Subcutaneous abdominal adipose tissue (tissue), 5 donors: ENCODE measurements around the gene ZNF397.

Experiments
- H3K27ac ChIP-seq: one replicate; pipeline ENCODE4 v1.7.0; 2013; ENCODE audit warnings: low read depth, mild to moderate bottlenecking, inconsistent platforms, low read length, moderate library complexity
- H3K27me3 ChIP-seq, 5 donors: one replicate each; pipeline ENCODE4 v1.7.0; 2013; ENCODE audit warnings: low read length in 5 of 5, inconsistent platforms in 1 of 5; ENCODE audit not compliant: control insufficient read depth in 5 of 5, insufficient read depth in 4 of 5
- H3K36me3 ChIP-seq, 5 donors: one replicate each; pipeline ENCODE4 v1.7.0; 2013; ENCODE audit warnings: low read length in 5 of 5; ENCODE audit not compliant: control insufficient read depth in 5 of 5, insufficient read depth in 5 of 5
- H3K4me1 ChIP-seq, 5 donors: one replicate each; pipeline ENCODE4 v1.7.0; 2013; ENCODE audit warnings: low read length in 5 of 5, mild to moderate bottlenecking in 3 of 5, moderate library complexity in 1 of 5; ENCODE audit not compliant: control insufficient read depth in 5 of 5, insufficient read depth in 5 of 5
- H3K4me3 ChIP-seq, 5 donors: one replicate each; pipeline ENCODE4 v1.7.0; 2013; ENCODE audit warnings: low read length in 5 of 5, low read depth in 1 of 5
- H3K9ac ChIP-seq, 5 donors: one replicate each; pipeline ENCODE4 v1.7.0; 2013; ENCODE audit warnings: low read length in 5 of 5, mild to moderate bottlenecking in 4 of 5, moderate library complexity in 3 of 5
- H3K9me3 ChIP-seq, 5 donors: one replicate each; pipeline ENCODE4 v1.7.0; 2013; ENCODE audit warnings: low read length in 5 of 5; ENCODE audit not compliant: control insufficient read depth in 5 of 5
- donor health status: healthy.
- donor health status: healthy.
- donor health status: healthy.
- donor health status: healthy.
- donor health status: healthy.

ZNF397 gene

DNA sequence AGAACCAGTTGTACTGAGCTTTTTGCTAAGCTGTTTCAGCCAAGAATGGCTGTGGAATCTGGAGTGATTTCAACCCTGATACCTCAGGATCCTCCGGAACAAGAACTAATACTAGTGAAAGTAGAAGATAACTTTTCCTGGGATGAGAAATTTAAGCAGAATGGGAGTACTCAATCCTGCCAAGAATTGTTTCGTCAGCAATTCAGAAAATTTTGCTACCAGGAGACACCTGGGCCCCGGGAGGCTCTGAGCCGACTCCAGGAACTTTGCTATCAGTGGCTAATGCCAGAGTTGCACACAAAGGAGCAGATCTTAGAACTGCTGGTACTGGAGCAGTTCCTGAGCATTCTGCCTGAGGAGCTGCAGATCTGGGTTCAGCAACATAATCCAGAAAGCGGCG is 1.6 kb downstream of the ZNF397 start:
- no peak overlapping the region for H3K4me3 ChIP-seq
- peaks cover 0 to 3% (median 0%) of the 10 kb centered on the region in 5 donors for H3K9me3 ChIP-seq
- peak overlapping the region; percentile 93 for H3K27ac ChIP-seq
- H3K36me3 ChIP-seq, result peaks cover 35 to 47% (median 38%) of the 10 kb centered on the region in 5 donors
- peaks cover 2 to 25% (median 20%) of the 10 kb centered on the region in 5 donors for H3K4me1 ChIP-seq
- peak overlapping the region in 1 of 5 donors; percentile 94 for H3K9ac ChIP-seq
- H3K27me3 ChIP-seq, result no peaks in the 10 kb centered on the region

DNA sequence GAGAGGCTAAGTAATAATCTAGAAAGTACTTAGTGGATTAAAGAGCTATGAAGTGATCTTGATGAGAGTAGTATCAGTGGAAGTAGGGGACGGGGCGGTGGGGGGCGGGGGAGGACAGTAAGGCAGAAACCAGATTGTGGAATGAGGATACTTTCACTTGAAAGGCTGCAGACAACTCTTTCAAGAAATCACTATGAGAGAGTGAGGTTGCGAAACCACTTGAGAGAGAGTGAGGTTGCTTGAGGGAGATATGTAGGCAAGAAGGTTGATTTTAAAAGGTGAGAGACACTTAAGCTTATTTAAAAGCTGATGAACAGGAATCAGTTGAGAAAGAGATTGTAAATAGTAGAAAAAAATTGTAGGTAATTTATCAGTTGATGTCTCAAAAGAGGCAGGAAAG is 3.8 kb downstream of the ZNF397 start:
- Histone ChIP-seq H3K4me1 (peaks cover 2 to 28% (median 20%) of the 10 kb centered on the region in 5 donors), H3K9ac (no peak overlapping the region), H3K36me3 (peaks cover 44 to 62% (median 52%) of the 10 kb centered on the region in 5 donors), H3K4me3 (no peak overlapping the region), H3K27me3 (no peaks in the 10 kb centered on the region), H3K27ac (no peak overlapping the region), H3K9me3 (peaks cover 0 to 3% (median 0%) of the 10 kb centered on the region in 5 donors)

DNA sequence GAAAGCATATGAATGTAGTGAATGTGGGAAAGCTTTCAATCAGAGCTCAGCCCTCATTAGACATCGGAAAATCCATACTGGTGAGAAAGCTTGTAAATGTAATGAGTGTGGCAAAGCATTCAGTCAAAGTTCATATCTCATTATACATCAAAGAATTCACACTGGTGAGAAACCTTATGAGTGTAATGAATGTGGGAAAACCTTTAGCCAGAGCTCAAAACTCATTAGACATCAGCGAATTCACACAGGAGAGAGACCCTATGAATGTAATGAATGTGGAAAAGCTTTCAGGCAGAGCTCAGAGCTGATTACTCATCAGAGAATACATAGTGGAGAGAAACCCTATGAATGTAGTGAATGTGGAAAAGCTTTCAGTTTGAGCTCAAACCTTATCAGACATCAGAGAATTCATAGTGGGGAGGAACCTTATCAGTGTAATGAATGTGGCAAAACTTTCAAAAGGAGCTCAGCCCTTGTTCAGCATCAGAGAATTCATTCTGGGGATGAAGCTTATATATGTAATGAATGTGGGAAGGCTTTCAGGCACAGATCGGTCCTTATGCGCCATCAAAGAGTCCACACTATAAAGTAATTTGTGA is 5.0 kb downstream of the ZNF397 start:
- Histone ChIP-seq H3K27ac (peak overlapping the region; percentile 2), H3K9me3 (peaks cover 0 to 3% (median 0%) of the 10 kb centered on the region in 5 donors), H3K4me3 (no peak overlapping the region), H3K9ac (no peak overlapping the region), H3K4me1 (peaks cover 2 to 23% (median 16%) of the 10 kb centered on the region in 5 donors), H3K27me3 (no peaks in the 10 kb centered on the region), H3K36me3 (peaks cover 50 to 70% (median 57%) of the 10 kb centered on the region in 5 donors)

DNA sequence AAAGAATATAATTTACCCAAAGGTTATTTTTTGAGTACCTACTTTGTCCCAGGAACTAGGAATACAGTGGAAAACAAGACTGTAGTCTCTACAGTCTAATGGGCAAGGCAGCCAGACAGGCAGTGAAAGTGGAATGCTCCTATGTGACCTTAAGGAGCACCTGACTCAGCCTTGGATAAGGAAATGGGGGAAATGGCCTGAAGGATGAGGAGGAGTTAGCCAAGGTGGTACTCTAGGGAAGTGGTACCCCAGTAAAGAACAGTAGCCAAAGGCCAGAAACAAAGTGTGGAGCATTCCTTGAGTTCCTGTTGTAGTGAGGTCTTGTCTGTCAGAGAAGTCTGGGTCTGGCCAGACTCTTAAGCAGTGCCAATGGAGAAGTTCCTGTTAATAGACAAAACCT is 6.0 kb downstream of the ZNF397 start:
- no peak overlapping the region for H3K4me3 ChIP-seq
- H3K27me3 ChIP-seq, result no peaks in the 10 kb centered on the region
- H3K36me3 ChIP-seq, result peaks cover 50 to 70% (median 59%) of the 10 kb centered on the region in 5 donors
- peak overlapping the region; percentile 82 for H3K27ac ChIP-seq
- H3K9me3 ChIP-seq, result peaks cover 0 to 3% (median 0%) of the 10 kb centered on the region in 5 donors
- H3K9ac ChIP-seq, result peak overlapping the region in 2 of 5 donors; percentile 6 to 44
- peaks cover 2 to 20% (median 10%) of the 10 kb centered on the region in 5 donors for H3K4me1 ChIP-seq

DNA sequence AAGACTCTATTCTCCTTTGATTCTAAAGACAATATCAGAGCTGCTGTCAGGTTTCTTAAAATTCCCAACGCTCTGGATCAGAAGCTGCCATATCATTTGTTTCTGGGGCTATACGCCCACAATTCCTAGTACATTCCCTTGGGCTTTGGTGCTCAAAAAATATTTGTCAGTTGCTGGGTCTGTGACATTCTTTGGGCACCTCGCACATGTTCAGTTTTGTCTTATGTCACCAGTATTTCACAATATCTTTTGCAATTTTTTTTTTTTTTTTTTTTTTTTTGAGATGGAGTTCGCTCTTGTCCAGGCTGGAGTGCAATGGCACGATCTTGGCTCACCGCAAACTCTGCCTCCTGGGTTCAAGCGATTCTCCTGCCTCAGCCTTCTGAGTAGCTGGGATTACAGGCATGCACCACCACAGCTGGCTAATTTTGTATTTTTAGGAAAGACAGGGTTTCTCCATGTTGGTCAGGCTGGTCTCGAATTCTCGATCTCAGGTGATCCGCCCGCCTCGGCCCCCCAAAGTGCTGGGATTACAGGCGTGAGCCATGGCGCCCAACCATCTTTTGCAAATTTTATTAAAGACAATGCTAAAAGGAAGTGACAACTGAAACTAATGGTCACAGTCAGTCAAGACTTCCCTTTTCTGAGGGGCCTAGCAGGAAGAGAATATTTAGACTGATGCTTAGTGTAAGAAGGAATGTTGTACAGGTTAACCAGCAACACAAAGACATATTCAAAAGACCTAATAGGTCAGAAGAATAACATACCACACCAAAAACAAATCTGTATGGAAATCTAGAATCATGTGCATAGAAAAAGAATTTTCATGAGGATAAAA is 6.8 kb downstream of the ZNF397 start:
- Histone ChIP-seq H3K9ac (peak overlapping the region in 2 of 5 donors; percentile 6 to 44), H3K4me1 (peaks cover 0 to 12% (median 5%) of the 10 kb centered on the region in 5 donors), H3K4me3 (no peak overlapping the region), H3K27ac (peak overlapping the region; percentile 82), H3K27me3 (no peaks in the 10 kb centered on the region), H3K36me3 (peaks cover 50 to 69% (median 62%) of the 10 kb centered on the region in 5 donors), H3K9me3 (peaks cover 0 to 5% (median 0%) of the 10 kb centered on the region in 5 donors)

GRCh38 chr18:35248429-35248828 is 7.6 kb downstream of the ZNF397 start:
- peaks cover 0 to 8% (median 3%) of the 10 kb centered on the region in 5 donors for H3K9me3 ChIP-seq
- H3K9ac ChIP-seq, result no peak overlapping the region
- H3K4me1 ChIP-seq, result peaks cover 0 to 12% (median 5%) of the 10 kb centered on the region in 5 donors
- H3K27me3 ChIP-seq, result no peaks in the 10 kb centered on the region
- no peak overlapping the region for H3K4me3 ChIP-seq
- no peak overlapping the region for H3K27ac ChIP-seq
- H3K36me3 ChIP-seq, result peaks cover 46 to 65% (median 57%) of the 10 kb centered on the region in 5 donors

GRCh38 chr18:35252466-35252865 is 11.6 kb downstream of the ZNF397 start:
- H3K27ac ChIP-seq, result no peak overlapping the region
- H3K4me1 ChIP-seq, result peaks cover 0 to 4% (median 0%) of the 10 kb centered on the region in 5 donors
- H3K9ac ChIP-seq, result no peak overlapping the region
- peaks cover 29 to 46% (median 36%) of the 10 kb centered on the region in 5 donors for H3K36me3 ChIP-seq
- no peaks in the 10 kb centered on the region for H3K27me3 ChIP-seq
- no peak overlapping the region for H3K4me3 ChIP-seq
- H3K9me3 ChIP-seq, result peaks cover 0 to 14% (median 10%) of the 10 kb centered on the region in 5 donors

DNA sequence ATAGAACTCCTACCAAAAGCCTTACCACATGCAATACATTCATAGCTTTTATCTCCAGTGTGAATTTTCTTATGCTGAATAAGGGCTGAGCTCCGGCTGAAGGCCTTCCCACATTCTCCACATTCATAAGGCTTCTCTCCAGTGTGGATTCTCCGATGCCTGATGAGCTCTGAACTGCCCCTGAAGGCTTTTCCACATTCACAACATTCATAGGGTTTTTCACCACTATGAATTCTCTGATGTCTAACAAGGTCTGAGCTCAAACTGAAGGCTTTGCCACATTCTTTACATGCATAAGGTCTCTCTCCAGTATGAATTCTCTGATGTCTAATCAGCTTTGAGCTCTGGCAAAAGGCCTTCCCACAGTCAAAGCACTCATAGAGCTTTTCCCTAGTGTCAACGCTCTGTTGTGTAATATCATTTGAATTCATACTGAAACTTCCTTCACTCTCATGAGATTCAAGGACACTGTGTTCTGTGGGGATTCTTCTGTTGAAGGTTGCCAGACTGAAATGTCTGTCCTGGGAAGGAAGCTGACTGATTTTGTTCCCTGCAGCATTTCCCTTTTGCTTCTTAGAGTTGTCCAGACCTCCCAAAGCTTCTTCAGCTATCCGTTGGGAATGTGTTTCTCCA is 12.9 kb downstream of the ZNF397 start:
- Histone ChIP-seq H3K9me3 (peaks cover 0 to 14% (median 10%) of the 10 kb centered on the region in 5 donors), H3K27ac (no peak overlapping the region), H3K9ac (no peak overlapping the region), H3K4me3 (peak overlapping the region in 1 of 5 donors; percentile 5), H3K27me3 (no peaks in the 10 kb centered on the region), H3K36me3 (peaks cover 29 to 44% (median 36%) of the 10 kb centered on the region in 5 donors), H3K4me1 (no peaks in the 10 kb centered on the region)

DNA sequence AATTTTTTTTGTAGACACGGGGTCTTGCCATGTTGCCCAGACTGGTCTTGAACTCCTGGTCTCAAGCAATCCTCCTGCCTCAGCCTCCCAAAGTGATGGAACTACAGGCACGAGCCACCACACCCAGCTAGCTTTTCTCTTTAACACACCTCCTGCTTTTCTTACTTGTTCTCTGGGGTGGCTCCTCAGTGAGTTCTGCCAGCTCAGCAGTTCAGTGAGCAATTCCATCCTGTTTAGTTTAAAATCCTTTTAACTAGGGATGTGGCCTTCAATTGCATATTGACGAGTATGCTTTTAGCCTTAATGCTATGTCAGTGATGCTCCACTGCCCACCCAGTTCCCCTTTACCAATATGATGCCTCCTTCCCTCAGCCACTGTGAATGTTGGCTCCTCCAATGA is 16.1 kb downstream of the ZNF397 start:
- Histone ChIP-seq H3K4me3 (no peak overlapping the region), H3K9ac (no peak overlapping the region), H3K27ac (no peak overlapping the region), H3K4me1 (no peaks in the 10 kb centered on the region), H3K27me3 (no peaks in the 10 kb centered on the region), H3K36me3 (peaks cover 25 to 41% (median 33%) of the 10 kb centered on the region in 5 donors), H3K9me3 (peaks cover 0 to 14% (median 10%) of the 10 kb centered on the region in 5 donors)
